HG02610 (cell line): ENCODE measurements around the gene THAP7.

Experiments used
- ATAC-seq: cut with Tn5 transposase; IDR thresholded peaks from one replicate; pipeline ENCODE4 v1.9.1; 2021; ENCODE audit warnings: mild to moderate bottlenecking, moderate library complexity; ENCODE audit not compliant: unreplicated experiment

THAP7 gene

GRCh38 chr22:21031545-21032036 is 29.7 kb upstream of the THAP7 start:
- no peak for ATAC-seq

DNA sequence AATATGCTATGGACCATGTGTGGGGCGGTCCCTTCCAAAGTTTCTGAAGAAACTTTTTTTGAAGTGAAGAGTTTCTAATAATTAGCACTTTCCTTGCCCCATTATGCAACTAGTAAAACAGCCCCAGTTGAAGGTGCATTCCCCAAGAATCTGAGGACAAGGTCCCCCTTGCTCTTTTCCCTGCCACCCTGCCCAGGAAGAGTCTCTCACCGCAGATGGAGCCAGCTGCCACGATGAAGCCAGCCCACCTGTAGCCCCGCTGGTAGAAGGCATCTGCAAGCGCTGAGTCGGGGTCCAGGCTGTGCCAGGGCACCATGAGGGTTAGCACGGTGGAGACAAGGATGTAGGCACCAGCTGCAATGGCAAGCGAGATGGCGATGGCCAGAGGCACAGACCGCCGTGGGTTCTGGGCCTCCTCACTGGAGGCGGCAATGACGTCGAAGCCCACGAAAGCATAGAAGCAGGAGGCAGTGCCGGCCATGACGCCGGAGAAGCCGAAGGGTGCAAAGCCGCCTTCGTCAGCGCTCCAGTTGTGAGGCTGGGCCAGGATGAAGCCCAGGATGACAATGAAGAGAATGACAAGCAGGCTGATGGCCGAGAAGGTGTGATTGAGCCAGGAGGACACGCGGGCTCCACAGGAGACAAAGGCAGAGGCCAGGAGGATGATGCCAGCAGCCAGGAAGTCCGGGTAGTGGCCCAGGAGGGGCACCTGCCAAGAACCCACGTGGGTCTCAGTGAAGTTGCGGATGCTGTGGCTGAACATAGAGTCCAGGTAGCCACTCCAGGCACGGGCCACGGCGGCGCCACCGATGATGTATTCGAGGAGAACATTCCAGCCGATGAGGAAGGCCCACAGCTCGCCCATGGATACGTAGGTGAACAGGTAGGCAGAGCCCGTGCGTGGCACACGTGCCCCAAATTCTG is 29.0 kb upstream of the THAP7 start:
- ATAC-seq = no peak

DNA sequence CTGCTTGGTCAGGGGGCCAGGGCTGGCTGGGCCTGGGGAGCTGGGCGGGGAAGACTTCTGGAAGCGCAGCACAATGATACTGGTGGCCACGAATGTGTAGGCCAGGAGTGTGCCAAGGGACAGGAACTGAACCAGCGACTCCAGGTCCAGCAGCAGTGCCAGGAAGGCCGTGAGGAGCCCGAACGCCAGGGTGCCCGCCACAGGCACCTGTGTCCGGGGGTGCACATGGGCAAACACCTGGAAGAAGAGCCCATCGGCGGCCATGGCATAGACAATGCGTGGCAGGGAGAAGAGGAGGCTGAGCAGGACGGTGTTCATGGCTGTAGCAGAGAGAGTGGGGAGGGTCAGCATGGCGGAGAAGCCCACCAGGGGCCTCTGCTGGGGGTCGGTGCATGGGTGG is 28.1 kb upstream of the THAP7 start:
- ATAC-seq = no peak

- no peak for ATAC-seq
These were observed 27.6 kb upstream of the THAP7 start for GRCh38 chr22:21029486-21030025.

GRCh38 chr22:21028277-21029251 is 26.6 kb upstream of the THAP7 start:
- no peak for ATAC-seq

DNA sequence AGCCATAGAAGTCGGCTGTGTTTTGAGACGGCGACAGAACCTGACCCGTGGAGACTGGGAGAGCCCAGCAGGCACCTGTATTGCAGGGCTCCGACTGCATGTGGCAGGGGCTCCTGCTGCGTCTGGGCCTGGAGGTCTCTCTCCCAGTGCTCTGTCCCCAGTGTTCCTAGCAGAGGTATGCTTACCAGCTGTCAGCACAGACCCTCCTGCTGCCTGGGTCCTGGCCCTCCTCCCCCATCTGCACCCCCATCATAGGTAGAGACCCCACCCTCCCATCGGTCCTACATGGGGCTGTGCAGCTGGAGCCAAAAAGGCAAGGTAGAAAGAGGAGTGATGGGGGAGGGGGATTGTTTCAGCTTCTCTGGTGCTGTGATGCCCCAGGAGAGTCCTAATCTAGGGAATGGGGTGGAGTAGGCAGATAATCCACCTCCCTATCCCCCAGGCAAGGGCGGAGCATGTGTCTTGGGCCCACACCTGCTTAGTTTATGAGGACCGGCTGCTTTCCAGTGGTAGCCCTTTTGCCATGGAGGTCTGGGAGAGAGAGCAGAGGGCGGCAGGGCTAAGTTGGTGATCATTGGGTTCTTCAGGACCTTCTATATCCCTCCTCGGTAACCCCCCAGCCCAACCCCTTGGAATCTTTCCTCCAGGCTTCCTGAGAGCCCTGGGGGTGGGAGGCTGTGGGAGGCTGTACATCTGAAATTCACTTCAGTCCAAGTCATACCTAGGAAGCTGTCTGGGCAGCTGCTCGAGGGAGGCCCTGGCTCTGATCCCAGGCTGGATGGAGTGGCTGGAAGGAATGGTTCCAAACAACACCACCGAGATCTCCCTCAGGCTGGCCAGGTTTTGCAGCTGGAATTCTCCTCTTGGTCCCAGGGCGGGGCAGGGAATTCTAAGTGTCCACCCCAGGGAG is 25.1 kb upstream of the THAP7 start:
- no peak for ATAC-seq

- no peak for ATAC-seq
These were observed 24.1 kb upstream of the THAP7 start for GRCh38 chr22:21025763-21026755.

GRCh38 chr22:21025266-21025665 is 23.3 kb upstream of the THAP7 start:
- ATAC-seq = no peak

- no peak for ATAC-seq
These were observed 21.2 kb upstream of the THAP7 start for GRCh38 chr22:21022955-21023614.

- no peak for ATAC-seq
These were observed 20.6 kb upstream of the THAP7 start for GRCh38 chr22:21022507-21022906.

DNA sequence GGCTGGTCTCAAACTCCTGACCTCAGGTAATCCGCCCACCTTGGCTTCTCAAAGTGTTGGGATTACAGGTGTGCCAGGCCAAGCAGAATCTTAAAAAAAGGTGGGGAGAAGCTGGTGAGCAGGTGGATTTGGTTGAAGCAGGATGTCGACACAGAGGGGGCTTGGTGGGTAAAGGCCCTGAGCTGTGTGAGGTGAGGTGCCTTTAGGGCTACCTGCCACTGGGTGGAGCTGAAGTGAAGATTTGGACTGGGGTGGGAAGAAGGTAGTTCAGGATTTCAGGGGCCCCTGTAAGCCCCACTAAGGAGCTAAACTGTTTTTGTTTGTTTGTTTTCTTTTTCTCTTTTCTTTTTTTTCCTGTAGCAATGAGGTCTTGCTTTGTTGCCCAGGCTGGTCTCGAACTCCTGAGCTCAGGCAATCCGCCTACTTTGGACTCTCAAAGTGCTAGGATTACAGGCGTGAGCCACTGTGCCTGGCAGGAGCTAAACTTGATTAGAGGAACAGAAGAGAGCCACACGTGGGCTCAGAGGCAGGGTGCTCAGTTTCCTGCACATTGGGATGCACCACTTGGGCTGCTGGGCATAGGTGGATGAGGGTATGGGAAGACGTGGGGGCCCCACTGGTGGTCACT is 19.0 kb upstream of the THAP7 start:
- ATAC-seq = no peak

DNA sequence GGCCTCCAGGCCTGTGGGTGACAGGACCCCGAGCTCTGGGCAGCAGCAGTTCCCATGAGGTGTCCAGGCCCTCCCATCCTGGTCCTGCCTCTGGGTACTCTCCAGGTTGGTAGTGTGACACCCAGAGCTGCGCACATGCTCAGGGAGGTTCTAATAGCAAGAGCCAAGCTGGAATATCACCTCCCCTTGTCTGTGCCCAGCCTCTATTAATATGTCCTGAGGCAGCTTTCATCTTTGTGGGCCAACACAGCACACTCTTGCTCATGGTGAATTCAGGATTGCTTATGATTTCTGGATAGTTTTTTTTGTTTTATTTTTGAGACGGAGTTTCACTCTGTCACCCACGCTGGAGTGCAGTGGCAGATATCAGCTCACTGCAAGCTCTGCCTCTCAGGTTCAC is 16.4 kb upstream of the THAP7 start:
- ATAC-seq = no peak

DNA sequence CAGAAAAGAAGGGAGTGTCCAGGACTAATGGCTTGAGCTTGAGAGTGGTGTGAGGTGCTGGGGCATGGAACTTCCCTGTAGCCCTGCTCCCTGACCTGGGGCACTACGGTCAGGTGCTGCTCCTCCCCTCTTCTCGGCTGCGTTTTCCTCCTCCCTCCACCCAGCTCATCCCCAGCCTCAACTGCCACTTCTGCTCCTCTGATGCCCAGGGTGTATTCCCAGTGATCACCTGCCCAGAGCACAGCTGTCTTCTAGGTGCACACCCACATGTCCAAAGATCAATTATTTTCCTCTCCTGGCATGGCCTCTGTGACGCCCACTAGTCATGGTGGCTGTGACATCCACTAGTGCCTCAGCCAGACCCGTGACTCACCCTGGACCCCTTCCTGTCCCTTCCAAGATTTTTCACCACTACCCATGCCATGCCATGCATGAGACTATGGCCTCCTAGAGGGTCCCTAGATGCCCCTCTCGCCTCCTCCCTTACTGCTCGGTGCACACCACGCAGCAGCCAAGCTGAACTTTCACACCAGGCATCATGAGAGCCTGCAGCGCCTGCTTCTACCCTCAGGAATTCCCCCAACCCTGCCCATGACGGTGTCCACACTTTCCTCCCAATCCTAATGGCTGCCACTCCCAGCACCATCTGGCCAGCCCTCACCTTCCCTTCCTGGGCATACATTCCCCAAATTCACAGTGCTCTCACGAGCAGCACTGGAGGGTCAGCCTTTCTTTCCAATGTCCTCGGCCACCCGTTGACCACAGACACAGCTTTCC is 14.9 kb upstream of the THAP7 start:
- ATAC-seq = no peak

DNA sequence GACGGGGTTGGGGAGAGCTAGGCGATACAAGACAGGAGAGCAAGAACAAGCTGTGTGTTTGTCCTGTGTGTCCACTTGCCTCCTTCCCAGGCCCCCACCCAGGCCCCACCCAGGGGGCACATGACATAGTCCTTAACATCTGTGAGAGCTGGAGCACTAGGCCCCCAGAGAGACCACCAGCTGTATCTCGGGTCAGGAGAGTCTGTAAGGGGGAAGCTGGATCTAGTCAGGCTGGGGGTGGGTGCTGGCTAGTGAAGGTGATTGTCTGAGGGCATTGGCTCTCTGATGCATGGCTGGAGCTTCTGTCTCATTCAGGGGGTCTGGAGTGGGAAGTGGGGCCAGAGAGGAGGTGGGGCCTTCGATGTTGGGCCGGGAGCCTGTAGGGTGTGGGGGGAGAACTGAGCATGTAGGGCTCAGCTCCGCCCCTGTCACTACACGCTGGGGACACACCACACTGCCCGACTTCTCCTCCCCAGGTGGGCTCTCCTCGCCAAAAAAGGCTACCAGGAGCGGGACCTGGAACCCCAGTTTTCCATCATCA is 13.6 kb upstream of the THAP7 start:
- no peak for ATAC-seq

DNA sequence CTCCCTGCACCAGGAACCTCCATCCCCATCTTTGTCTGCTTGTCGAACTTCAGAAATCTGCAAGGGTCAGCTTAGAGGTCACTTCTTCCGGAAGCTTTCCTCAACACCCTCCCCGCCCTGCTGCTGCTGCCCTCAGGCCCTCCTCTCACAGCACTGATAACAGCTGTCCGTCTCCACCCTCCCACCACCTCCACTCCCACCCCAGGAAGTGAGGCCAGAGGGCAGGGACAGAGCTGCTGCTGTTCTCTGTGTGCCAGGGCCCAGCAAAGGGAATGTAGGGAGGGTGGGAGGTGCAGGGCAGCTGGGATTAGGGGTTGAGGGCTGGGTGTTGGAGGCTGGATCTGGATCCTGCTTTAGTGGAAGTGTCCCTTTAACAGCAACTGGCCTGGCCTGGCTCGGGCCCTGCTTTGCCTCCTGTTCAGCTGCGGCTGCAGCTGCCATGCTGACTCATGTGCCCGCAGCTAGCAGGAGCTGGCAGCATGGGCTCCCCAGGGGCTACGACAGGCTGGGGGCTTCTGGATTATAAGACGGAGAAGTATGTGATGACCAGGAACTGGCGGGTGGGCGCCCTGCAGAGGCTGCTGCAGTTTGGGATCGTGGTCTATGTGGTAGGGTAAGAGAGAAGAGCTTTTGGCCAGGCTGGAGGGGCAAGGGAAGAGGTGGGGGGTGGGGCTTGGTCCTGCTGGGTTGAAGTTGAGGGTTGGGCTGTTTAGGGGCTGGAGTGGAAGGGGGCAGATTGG is 13.0 kb upstream of the THAP7 start, which contains the start of gene P2RX6:
Gene P2RX6 (plus strand): TSS at position 440 of the 740 bp plus-strand sequence. CDS start 10 bp downstream, at position 450.
- no peak for ATAC-seq

DNA sequence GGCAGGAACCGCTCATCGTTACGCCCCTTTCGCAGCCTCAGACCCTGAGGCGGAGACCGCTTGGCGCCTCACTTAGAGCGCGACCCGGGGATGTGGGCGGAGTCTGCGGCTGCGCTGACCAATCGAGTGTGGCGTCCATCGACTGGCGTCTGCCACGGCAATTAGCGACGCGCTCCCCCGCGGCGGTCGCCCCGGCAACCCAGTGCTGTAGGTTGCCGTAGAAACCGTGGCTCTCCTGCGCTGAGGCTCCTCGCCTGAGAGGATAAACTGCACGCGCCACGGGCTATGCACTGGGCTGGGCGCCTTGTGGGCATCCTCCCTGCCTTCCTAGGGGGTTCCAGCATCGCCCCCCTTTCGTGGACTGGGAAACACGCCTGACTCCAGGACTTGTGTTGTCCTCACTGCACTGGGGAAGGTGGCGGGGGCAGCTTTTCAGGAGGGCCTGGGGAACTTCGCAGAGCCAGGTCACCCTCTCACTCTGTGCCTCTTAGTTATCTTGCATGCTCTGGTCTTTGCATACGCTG is 12.3 kb upstream of the THAP7 start:
- ATAC-seq = no peak
